Right forelimb (tissue), 1 donor: Measurements from ENCODE around the gene ARPC5.

Experiments
- DNase-seq: peaks from one replicate; pipeline ENCODE4 v3.0.0-alpha.2; 2018

ARPC5 gene

GRCh38 chr1:183609759-183610452, 25.7 kb downstream of the ARPC5 start:
- no peak for DNase-seq

- no peak for DNase-seq
Observed at GRCh38 chr1:183609313-183609712, 26.3 kb downstream of the ARPC5 start.

GRCh38 chr1:183607322-183607980, 28.1 kb downstream of the ARPC5 start:
- no peak for DNase-seq

GRCh38 chr1:183605904-183606303, 29.7 kb downstream of the ARPC5 start:
- DNase-seq: no peak

- no peak for DNase-seq
Observed at GRCh38 chr1:183604815-183605214, 30.8 kb downstream of the ARPC5 start.

- DNase-seq: no peak
Observed at GRCh38 chr1:183604038-183604808, 31.4 kb downstream of the ARPC5 start.

- DNase-seq: no peak
Observed at GRCh38 chr1:183602510-183602909, 33.1 kb downstream of the ARPC5 start.

GRCh38 chr1:183600634-183601033, 34.9 kb downstream of the ARPC5 start:
- DNase-seq: no peak

- no peak for DNase-seq
Observed at GRCh38 chr1:183600136-183600535, 35.4 kb downstream of the ARPC5 start.

GRCh38 chr1:183598386-183598785, 37.2 kb downstream of the ARPC5 start:
- DNase-seq: no peak

- no peak for DNase-seq
Observed at GRCh38 chr1:183597656-183598347, 37.8 kb downstream of the ARPC5 start.

GRCh38 chr1:183596500-183596899, 39.1 kb downstream of the ARPC5 start:
- no peak for DNase-seq

- no peak for DNase-seq
Observed at GRCh38 chr1:183595537-183595936, 40.0 kb downstream of the ARPC5 start.

- DNase-seq: no peak
Observed at GRCh38 chr1:183593356-183593755, 42.2 kb downstream of the ARPC5 start.

GRCh38 chr1:183592733-183593132, 42.9 kb downstream of the ARPC5 start:
- no peak for DNase-seq

GRCh38 chr1:183590244-183591191, 45.1 kb downstream of the ARPC5 start, which contains the start of gene NCF2:
NCF2 (minus strand) TSS chr1:183590459; CDS start chr1:183590329, 130 bp downstream.
- DNase-seq: no peak

GRCh38 chr1:183589874-183590243, 45.7 kb downstream of the ARPC5 start:
- no peak for DNase-seq

- no peak for DNase-seq
Observed at GRCh38 chr1:183589384-183589783, 46.2 kb downstream of the ARPC5 start.

- DNase-seq: no peak
Observed at GRCh38 chr1:183588827-183589226, 46.8 kb downstream of the ARPC5 start.

GRCh38 chr1:183586926-183587325, 48.7 kb downstream of the ARPC5 start:
- no peak for DNase-seq

GRCh38 chr1:183586455-183586854, 49.1 kb downstream of the ARPC5 start:
- DNase-seq: no peak

GRCh38 chr1:183585038-183585437, 50.5 kb downstream of the ARPC5 start:
- DNase-seq: no peak
